NCI-H2196 treated with DMSO at 0.1 percent for 48 hours (cell line): Measurements from ENCODE around the gene IL1F10.

Source experiments
- DNase-seq: peaks from one replicate; lab custom pipeline; 2025; ENCODE audit not compliant: unreplicated experiment; lab: John Stamatoyannopoulos, UW

Gene IL1F10

GRCh38 chr2:113058998-113059960 lies 8.5 kb upstream of the IL1F10 start, which contains the start of gene IL36RN:
Gene IL36RN (plus strand): TSS chr2:113059198. CDS start chr2:113059439, 241 bp downstream.
- DNase-seq = no peak

DNA sequence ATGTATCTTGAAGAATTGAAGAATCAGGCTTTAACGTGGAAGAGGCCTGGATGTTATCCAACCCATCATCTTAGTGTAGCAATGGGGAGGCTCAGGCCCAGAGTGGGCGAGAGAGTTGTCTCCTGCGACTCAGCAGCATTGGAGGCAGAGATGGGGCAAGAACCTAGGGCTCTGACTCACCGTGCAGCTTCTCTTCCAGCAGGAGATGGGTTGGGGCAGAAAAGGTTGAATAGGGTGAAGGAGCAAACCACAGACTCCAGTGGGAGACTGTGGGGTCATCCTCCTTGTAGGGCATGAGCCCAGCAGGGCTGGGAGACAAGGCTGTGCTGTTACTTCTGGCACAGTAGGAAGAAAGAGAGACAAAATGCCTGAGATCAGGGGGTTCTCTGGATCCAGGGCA lies 7.4 kb upstream of the IL1F10 start:
- DNase-seq = no peak

DNA sequence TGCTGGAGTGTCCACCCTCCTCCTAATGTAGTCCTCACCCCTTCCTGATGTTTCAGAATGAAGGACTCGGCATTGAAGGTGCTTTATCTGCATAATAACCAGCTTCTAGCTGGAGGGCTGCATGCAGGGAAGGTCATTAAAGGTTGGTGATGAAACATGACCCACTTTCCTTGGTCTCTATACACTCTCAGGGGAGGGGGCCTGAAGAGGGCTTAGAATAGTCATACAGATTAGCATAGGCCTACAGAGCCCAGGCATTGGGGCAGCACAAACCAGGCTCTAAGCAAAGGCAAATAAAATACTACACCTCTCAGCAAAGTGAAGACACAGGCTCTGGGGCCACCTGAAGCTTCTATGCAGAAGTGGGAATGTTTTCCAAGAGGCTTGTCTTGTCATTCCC lies 7.0 kb upstream of the IL1F10 start:
- no peak for DNase-seq

GRCh38 chr2:113061241-113061640 lies 6.5 kb upstream of the IL1F10 start:
- DNase-seq = no peak

DNA sequence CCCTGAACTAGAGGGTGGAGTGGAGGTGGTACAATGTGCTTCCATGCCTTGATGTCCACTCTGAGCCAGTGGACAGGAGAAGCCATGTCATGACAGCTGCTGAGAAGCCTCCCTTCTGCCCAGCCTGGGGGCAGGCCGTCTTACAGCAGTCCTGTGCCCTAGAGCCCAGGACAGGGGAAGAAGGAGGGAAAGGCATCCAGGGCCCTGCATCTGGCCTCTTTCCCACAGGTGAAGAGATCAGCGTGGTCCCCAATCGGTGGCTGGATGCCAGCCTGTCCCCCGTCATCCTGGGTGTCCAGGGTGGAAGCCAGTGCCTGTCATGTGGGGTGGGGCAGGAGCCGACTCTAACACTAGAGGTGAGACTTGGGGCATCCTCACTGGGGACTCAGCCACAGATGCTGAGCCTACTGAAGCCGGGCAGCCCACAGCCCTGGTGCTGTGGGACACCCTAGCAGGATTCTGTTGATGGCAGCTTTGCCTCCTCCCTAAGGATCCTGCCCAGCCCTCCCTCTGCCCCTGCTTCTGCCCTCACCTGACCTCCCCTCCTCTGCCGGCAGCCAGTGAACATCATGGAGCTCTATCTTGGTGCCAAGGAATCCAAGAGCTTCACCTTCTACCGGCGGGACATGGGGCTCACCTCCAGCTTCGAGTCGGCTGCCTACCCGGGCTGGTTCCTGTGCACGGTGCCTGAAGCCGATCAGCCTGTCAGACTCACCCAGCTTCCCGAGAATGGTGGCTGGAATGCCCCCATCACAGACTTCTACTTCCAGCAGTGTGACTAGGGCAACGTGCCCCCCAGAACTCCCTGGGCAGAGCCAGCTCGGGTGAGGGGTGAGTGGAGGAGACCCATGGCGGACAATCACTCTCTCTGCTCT lies 5.6 kb upstream of the IL1F10 start:
- no peak for DNase-seq

DNA sequence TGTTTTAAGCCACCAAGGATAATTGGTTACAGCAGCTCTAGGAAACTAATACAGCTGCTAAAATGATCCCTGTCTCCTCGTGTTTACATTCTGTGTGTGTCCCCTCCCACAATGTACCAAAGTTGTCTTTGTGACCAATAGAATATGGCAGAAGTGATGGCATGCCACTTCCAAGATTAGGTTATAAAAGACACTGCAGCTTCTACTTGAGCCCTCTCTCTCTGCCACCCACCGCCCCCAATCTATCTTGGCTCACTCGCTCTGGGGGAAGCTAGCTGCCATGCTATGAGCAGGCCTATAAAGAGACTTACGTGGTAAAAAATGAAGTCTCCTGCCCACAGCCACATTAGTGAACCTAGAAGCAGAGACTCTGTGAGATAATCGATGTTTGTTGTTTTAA lies 3.5 kb upstream of the IL1F10 start:
- no peak for DNase-seq

DNA sequence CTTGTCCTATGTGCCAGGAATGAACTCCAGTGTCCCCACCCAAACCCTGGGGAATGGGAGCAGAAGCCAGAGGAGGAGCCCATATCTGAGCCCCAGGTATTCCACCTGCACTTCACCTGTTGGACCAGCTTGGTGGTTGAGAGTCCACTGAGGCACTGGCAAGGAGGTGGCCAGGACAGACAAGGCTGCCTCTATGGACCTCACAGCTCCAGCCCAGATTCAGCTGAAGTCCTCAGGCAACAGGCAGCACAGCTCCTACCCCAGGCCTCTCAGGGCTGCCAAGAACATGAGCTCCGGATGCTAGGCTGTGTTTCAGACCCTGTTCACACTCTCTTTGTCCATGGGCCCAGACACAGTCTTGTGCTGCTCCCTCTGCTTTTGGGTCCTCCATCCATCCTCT lies 2.9 kb upstream of the IL1F10 start:
- no peak for DNase-seq

- DNase-seq = no peak
These were observed 479 bp downstream of the IL1F10 start for GRCh38 chr2:113068249-113068648.

GRCh38 chr2:113068706-113069485 lies 1.1 kb downstream of the IL1F10 start:
- DNase-seq = no peak

- DNase-seq = no peak
These were observed 2.2 kb downstream of the IL1F10 start for GRCh38 chr2:113069676-113070605.

DNA sequence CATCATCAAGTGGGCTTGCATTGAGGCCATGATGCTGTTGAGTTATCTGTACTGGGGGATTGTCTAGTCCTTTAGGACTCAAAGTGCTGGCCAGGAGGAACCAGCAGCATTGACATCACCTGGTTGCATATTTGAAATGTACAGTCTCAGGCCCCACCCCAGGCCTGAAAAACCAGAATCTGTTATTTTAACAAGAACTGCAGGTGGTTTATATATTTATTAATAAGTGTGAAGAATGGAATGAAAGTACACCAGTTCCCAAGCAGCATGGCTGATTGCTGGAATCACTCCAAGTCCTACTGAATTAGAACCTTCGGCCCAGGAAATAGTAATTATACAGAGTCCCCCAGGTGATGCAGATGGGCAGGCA lies 2.8 kb downstream of the IL1F10 start:
- DNase-seq = no peak

GRCh38 chr2:113072584-113072983 lies 4.8 kb downstream of the IL1F10 start:
- no peak for DNase-seq

DNA sequence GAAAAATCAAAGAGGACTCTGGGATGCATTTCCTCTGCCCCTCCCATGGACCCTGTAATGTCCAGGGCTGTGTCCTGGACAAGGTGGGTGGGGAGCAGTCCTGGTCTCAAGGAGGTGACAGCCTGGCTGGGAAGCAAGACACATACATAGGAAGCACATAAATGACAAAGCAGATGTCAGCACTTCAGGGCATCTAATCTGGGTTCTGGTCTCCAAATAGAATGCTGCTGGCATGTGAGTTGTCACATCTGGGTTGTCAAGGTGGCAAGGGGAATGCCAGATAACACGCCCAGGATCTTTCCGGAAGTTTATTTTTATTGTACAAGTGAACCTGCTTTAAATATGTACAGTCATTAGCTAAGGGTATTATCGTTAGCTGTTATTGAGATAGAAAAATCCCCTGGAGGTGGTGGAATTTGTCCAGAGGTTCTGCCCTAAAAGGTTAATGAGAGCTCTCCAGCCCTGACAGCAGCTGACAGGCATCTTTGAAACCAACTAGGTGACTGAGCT lies 5.6 kb downstream of the IL1F10 start:
- no peak for DNase-seq

DNA sequence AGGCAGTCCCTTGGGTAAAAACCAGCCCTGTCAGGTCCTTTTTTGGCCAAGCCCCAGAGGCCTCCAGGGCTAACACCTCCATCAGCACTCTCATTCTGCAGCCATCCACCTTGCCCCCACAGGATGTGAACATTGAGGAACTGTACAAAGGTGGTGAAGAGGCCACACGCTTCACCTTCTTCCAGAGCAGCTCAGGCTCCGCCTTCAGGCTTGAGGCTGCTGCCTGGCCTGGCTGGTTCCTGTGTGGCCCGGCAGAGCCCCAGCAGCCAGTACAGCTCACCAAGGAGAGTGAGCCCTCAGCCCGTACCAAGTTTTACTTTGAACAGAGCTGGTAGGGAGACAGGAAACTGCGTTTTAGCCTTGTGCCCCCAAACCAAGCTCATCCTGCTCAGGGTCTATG lies 7.3 kb downstream of the IL1F10 start:
- no peak for DNase-seq

GRCh38 chr2:113075600-113075999 lies 7.8 kb downstream of the IL1F10 start:
- no peak for DNase-seq

- no peak for DNase-seq
These were observed 9.3 kb downstream of the IL1F10 start for GRCh38 chr2:113076954-113077669.

- DNase-seq = no peak
These were observed 10.2 kb downstream of the IL1F10 start for GRCh38 chr2:113077921-113078320.

- peak; percentile 52 for DNase-seq
These were observed 10.6 kb downstream of the IL1F10 start for GRCh38 chr2:113078350-113078839.

DNA sequence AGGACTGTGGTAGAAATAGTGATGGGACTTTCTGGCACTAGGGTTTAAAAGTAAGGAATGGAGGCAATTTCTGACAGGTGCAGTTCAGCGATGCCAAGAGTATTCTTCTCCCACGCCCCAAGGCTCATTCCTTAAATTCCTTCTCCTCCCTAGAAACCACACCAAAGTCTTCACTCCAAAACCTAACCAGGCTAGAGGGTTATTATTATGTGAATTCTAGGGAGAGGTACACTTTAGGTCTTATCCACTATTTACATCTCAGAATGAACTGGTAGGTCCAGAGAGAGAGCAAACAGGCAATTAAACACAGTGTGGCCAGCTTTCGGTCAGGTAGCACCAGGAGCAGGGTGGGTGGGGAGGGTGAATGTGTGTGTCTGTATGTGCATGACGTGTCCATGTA lies 11.4 kb downstream of the IL1F10 start:
- DNase-seq = no peak
